Naive thymus-derived CD8-positive, alpha-beta T cell (primary cell): Measurements from ENCODE around the gene CD72. TPM values are rescaled to one million over a fixed set of nuclear protein-coding genes. Genes with fewer than 3 reads are reported as not detected.

Experiments
- ATAC-seq, 2 donors: fragments of 150-1000 bp; cut with Tn5 transposase in 1 of 2; sonication (Bioruptor Pico), chemical (Tn5 transposase) in 1 of 2; 1 replicate in 1 of 2; 2 replicates in 1 of 2; pipeline ENCODE4 v1.10.0; 2021; ENCODE audit warnings: mild to moderate bottlenecking in 2 of 2, moderate library complexity in 2 of 2
- POLR2A ChIA-PET: fragments of 350-600 bp; sonication (Branson Sonifier 250); formaldehyde crosslinking; loops from one replicate; lab custom pipeline; 2021; ENCODE audit warnings: antibody characterized with exemption; lab: Charles Lee
- DNase-seq, 10 donors: peaks; one replicate each; pipeline versions ENCODE4 v3.0.0 to v3.0.0-alpha.2; 2020 to 2022
- H3K27ac Mint-ChIP-seq, 10 donors: one replicate each; pipeline ENCODE4 v1.8.0; 2020 to 2022; ENCODE audit warnings: mild to moderate bottlenecking in 10 of 10, mixed read lengths in 10 of 10, moderate library complexity in 4 of 10, inconsistent platforms in 1 of 10
- H3K27me3 Mint-ChIP-seq, 5 donors: one replicate each; pipeline ENCODE4 v1.8.0; 2021 to 2022; ENCODE audit warnings: mixed read lengths in 5 of 5
- H3K36me3 Mint-ChIP-seq, 3 donors: one replicate each; pipeline ENCODE4 v1.8.0; 2020 to 2022; ENCODE audit warnings: mixed read lengths in 3 of 3, mild to moderate bottlenecking in 2 of 3, inconsistent platforms in 1 of 3
- H3K4me1 Mint-ChIP-seq, 4 donors: one replicate each; pipeline ENCODE4 v1.8.0; 2021 to 2022; ENCODE audit warnings: mixed read lengths in 4 of 4
- H3K4me3 Mint-ChIP-seq, 10 donors: one replicate each; pipeline ENCODE4 v1.8.0; 2020 to 2022; ENCODE audit warnings: mild to moderate bottlenecking in 10 of 10, mixed read lengths in 10 of 10, moderate library complexity in 6 of 10, inconsistent platforms in 1 of 10
- H3K9me3 Mint-ChIP-seq, 9 donors: one replicate each; pipeline ENCODE4 v1.8.0; 2020 to 2022; ENCODE audit warnings: mixed read lengths in 9 of 9, mild to moderate bottlenecking in 3 of 9, inconsistent platforms in 1 of 9, moderate library complexity in 1 of 9
- polyA plus RNA-seq, 3 donors: library from polyadenylated mRNA; unstranded; fragments of 300-500 nt; fragmentation: Illumina TruSeq; gene quantifications; one replicate each; pipeline ENCODE4 v1.2.3, GENCODE V29; 2021
- total RNA-seq, 8 experiments: library from RNA in 2 of 8; stranded (reverse) in 2 of 8; gene quantifications; one replicate each; pipeline ENCODE4 v1.2.3 and lab custom pipeline; 2021 to 2026

CD72 gene
- total and polyA plus RNA-seq, 5 experiments from 2014 or later, result 0.80 to 8.0 (median 1.5) TPM

GRCh38 chr9:35658137-35658967 lies 40.1 kb upstream of the CD72 start, which contains the start of gene CCDC107:
TSS of gene CCDC107 (plus strand) at chr9:35658292. CDS start at chr9:35658380, 88 bp downstream.
- POLR2A ChIA-PET, result interaction anchor here (0.7 to 8.7 kb wide), 22 partner anchors 12 to 547 kb away, joined by 3 to 180 read pairs (median 5); partner anchors contain the start of genes CREB3, FAM221B, GBA2 and HINT2
- Mint-ChIP-seq H3K4me3 (peak within 1 kb of the TSS; percentile 74 to 94 (median 87)), H3K4me1 (peaks cover 40 to 82% (median 77%) of the 10 kb centered on the region in 4 donors), H3K27ac (peak within 1 kb of the TSS; percentile 94 to 100 (median 98)), H3K9me3 (peaks cover 0 to 6% (median 0%) of the 10 kb centered on the region in 9 donors), H3K36me3 (peaks cover 4 to 29% (median 13%) of the 10 kb centered on the region in 3 donors), H3K27me3 (peaks cover 0 to 5% (median 0%) of the 10 kb centered on the region in 5 donors)
- DNase-seq, result peak; percentile 76 to 98 (median 84)
- ATAC-seq, result peak; percentile 63

GRCh38 chr9:35657546-35658136 lies 39.4 kb upstream of the CD72 start, which contains the start of gene RMRP:
TSS of gene RMRP (minus strand) at chr9:35658019.
- Mint-ChIP-seq H3K27me3 (peaks cover 0 to 5% (median 0%) of the 10 kb centered on the region in 5 donors), H3K36me3 (peaks cover 4 to 29% (median 13%) of the 10 kb centered on the region in 3 donors), H3K27ac (peak within 1 kb of the TSS; percentile 94 to 100 (median 98)), H3K4me3 (peak within 1 kb of the TSS; percentile 74 to 94 (median 87)), H3K4me1 (peaks cover 36 to 75% (median 70%) of the 10 kb centered on the region in 4 donors), H3K9me3 (peaks cover 0 to 6% (median 0%) of the 10 kb centered on the region in 9 donors)
- ATAC-seq, result peak; percentile 83 to 85
- peak in 9 of 10 donors; percentile 69 to 94 (median 89) for DNase-seq
- POLR2A ChIA-PET, result interaction anchor here (0.7 to 8.7 kb wide), 20 partner anchors 11 to 1020 kb away, joined by 3 to 180 read pairs (median 6); partner anchors contain the start of genes CREB3, GBA2, RGP1 and SIGMAR1

DNA sequence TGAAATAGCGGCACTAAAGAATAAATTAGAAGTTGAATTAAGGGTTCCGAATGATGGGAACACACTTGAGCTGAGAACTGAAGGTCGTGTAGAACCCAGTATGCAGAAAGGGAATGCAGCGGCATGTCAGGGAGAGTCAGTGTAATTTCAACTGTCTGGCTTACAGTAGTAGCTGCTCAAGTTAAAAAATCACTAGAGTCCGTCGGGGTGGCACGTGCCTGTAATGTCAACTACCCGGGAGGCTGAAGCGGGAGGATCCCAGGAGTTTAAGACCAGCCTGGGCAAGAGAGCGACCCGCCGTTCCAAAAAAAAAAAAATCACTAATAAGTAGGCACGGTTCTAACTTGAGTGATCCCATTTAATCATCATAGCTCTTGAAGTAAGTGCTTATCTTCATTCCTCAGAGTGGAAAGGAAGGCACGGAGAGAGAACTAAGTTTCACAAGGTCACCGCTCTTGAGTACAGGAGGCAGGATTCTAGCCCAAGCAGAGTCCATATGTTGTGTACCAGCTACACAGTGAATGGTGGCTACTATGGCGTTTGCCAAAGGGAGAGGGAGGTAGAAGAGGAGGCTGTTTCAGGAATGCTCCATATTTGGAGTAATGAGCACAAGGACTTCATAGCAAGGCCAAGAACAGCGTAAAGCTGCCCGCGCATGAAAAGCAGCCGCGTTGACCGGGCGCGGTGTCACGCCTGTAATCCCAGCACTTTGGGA lies 38.8 kb upstream of the CD72 start:
- peaks cover 0 to 5% (median 0%) of the 10 kb centered on the region in 5 donors for H3K27me3 Mint-ChIP-seq
- peak overlapping the region; percentile 94 to 100 (median 98) for H3K27ac Mint-ChIP-seq
- POLR2A ChIA-PET, result interaction anchor here (1.1 to 8.7 kb wide), 11 partner anchors 10 to 1020 kb away, joined by 3 to 180 read pairs (median 11); partner anchors contain the start of genes CREB3, SIGMAR1, SIT1 and TESK1

DNA sequence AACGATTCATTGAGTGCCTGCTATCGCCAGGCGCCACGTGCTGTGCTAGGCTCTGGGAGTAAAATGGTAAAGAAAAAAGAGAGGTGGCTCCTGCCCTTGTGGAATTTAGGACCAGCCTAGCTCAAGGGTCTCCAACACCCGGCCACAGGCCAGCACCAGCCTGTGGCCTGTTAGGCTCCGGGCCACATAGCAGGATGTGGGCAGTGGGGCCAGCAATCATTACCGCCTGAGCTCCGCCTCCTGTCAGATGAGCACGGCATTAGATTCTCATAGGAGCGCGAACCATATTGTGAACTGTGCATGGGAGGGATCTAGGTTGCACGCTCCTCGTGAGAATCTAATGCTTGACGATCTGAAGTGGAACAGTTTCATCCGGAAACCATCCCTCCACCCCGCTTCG lies 38.1 kb upstream of the CD72 start:
- DNase-seq (no peak), ATAC-seq (no peak)
- Mint-ChIP-seq H3K27me3 (peaks cover 0 to 5% (median 0%) of the 10 kb centered on the region in 5 donors), H3K4me1 (peaks cover 29 to 74% (median 68%) of the 10 kb centered on the region in 4 donors), H3K4me3 (peak overlapping the region; percentile 7 to 94 (median 86)), H3K9me3 (peaks cover 0 to 6% (median 0%) of the 10 kb centered on the region in 9 donors), H3K27ac (peak overlapping the region; percentile 94 to 100 (median 98)), H3K36me3 (peaks cover 4 to 26% (median 13%) of the 10 kb centered on the region in 3 donors)
- POLR2A ChIA-PET, result interaction anchor here (0.8 to 8.7 kb wide), 6 partner anchors 8 to 1019 kb away, joined by 3 to 180 read pairs (median 18); partner anchors contain the start of genes ARHGEF39, CREB3, SIGMAR1 and SIT1

More for the DNA sequence above, 38.8 kb upstream of the CD72 start:
- Mint-ChIP-seq H3K36me3 (peaks cover 4 to 29% (median 13%) of the 10 kb centered on the region in 3 donors), H3K4me3 (peak overlapping the region; percentile 74 to 94 (median 87)), H3K4me1 (peaks cover 30 to 73% (median 67%) of the 10 kb centered on the region in 4 donors), H3K9me3 (peaks cover 0 to 6% (median 0%) of the 10 kb centered on the region in 9 donors)
- peak in 2 of 10 donors; percentile 29 for DNase-seq
- peak in 1 of 2 donors; percentile 3 for ATAC-seq

DNA sequence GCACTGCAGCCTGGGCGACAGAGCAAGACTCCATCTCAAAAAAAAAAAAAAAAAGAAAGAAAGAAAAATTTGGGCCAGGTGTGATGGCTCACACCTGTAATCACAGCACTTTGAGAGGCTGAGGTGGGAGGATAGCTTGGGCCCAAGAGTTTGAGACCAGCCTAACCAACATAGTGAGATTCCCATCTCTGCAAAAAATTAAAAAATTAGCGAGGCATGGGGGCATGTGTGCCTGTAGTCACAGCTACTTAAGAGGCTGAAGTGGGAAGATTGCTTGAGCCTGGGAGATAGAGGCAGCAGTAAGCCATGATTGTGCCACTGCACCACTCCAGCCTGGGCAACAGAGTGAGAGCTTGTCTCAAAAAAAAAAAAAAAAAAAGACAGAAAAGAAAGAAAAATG lies 35.4 kb upstream of the CD72 start:
- Mint-ChIP-seq H3K36me3 (peaks cover 0 to 5% (median 4%) of the 10 kb centered on the region in 3 donors), H3K4me3 (no peak overlapping the region), H3K9me3 (peaks cover 0 to 6% (median 0%) of the 10 kb centered on the region in 9 donors), H3K27ac (peak overlapping the region in 9 of 10 donors; percentile 53 to 84 (median 68)), H3K4me1 (peaks cover 30 to 69% (median 57%) of the 10 kb centered on the region in 4 donors), H3K27me3 (peaks cover 0 to 5% (median 0%) of the 10 kb centered on the region in 5 donors)
- POLR2A ChIA-PET, result interaction anchor here (1.0 kb wide), 1 partner anchor 10 kb away, joined by 5 read pairs; no protein-coding TSS in a partner anchor
- DNase-seq, result no peak
- ATAC-seq, result no peak

GRCh38 chr9:35652829-35653209 lies 34.6 kb upstream of the CD72 start:
- DNase-seq (no peak), ATAC-seq (no peak)
- H3K36me3 Mint-ChIP-seq, result peaks cover 0 to 7% (median 2%) of the 10 kb centered on the region in 3 donors
- peaks cover 0 to 3% (median 0%) of the 10 kb centered on the region in 5 donors for H3K27me3 Mint-ChIP-seq
- peaks cover 0 to 3% (median 0%) of the 10 kb centered on the region in 9 donors for H3K9me3 Mint-ChIP-seq
- POLR2A ChIA-PET, result interaction anchor here (0.7 to 1.4 kb wide), 3 partner anchors 11 to 36 kb away, joined by 3 to 5 read pairs (median 4); no protein-coding TSS in a partner anchor
- H3K4me3 Mint-ChIP-seq, result no peak overlapping the region
- peak overlapping the region in 5 of 10 donors; percentile 4 to 67 (median 44) for H3K27ac Mint-ChIP-seq
- H3K4me1 Mint-ChIP-seq, result peaks cover 36 to 75% (median 62%) of the 10 kb centered on the region in 4 donors

- H3K4me1 Mint-ChIP-seq, result peaks cover 36 to 75% (median 62%) of the 10 kb centered on the region in 4 donors
- POLR2A ChIA-PET, result interaction anchor here (0.7 to 4.1 kb wide), 3 partner anchors 12 to 79 kb away, joined by 3 to 36 read pairs (median 4); partner anchors contain the start of genes CREB3 and TLN1
- no peaks in the 10 kb centered on the region for H3K9me3 Mint-ChIP-seq
- H3K4me3 Mint-ChIP-seq, result peak overlapping the region; percentile 28 to 98 (median 93)
- H3K36me3 Mint-ChIP-seq, result peaks cover 0 to 3% (median 0%) of the 10 kb centered on the region in 3 donors
- DNase-seq (no peak), ATAC-seq (no peak)
- H3K27me3 Mint-ChIP-seq, result no peaks in the 10 kb centered on the region
- peak overlapping the region in 9 of 10 donors; percentile 49 to 96 (median 93) for H3K27ac Mint-ChIP-seq
Measured at GRCh38 chr9:35651956-35652828, 34.0 kb upstream of the CD72 start.

DNA sequence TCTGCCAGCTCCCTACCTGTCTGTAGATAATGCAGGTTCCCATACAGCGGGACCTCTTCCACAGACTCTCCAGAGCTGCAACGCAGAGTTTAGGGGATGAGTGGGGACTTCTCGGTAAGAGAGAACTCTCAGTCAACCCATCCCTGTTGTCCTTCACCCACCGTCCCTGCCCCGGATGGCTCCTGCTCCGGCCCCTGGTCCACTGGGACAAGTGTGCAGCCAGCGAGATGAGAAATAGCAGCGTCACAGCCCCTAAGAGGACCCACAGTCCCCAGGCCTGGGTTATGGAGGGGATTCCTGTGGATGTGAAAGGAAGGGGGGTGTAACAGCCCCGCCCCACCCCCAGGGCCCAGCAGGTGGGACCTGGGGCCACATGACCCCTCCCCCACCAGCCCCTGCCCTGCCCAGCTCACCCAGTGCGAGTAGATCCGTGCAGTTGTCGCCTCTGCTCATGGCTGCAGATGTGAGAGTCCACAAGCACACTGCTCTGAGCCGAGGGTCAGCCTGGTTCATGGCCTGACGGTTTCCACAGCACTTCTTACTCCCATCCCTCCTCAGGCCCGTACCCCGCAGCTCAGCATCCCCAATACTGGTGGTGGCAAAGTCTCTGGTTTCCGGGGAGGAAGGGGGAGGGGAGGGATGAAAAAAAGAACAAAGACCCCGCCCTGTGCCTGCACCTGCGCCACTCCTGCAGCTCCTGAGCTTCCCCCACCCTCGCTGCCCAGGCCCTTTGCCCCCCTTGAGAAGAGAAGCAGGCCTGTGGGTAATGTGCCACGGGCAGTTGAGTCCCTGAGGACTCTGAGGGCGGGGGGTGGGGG lies 32.3 kb upstream of the CD72 start, which contains the start of gene SIT1:
Gene SIT1 (minus strand): TSS at position 591 of the 818 bp plus-strand sequence. CDS start 78 bp downstream, at position 513.
- ATAC-seq (no peak), DNase-seq (peak in 5 of 10 donors; percentile 46 to 65 (median 48))
- Mint-ChIP-seq H3K27ac (peak within 1 kb of the TSS; percentile 93 to 98 (median 96)), H3K27me3 (no peaks in the 10 kb centered on the region), H3K4me3 (peak within 1 kb of the TSS; percentile 89 to 98 (median 94)), H3K4me1 (peaks cover 32 to 73% (median 56%) of the 10 kb centered on the region in 4 donors), H3K9me3 (no peaks in the 10 kb centered on the region), H3K36me3 (peaks cover 0 to 3% (median 0%) of the 10 kb centered on the region in 3 donors)
- POLR2A ChIA-PET, result interaction anchor here (0.8 to 8.6 kb wide), 19 partner anchors 8 to 571 kb away, joined by 3 to 180 read pairs (median 6); partner anchors contain the start of genes ARHGEF39, CCDC107, CD72 and CREB3
